ENCODE results near the gene DGCR2.

DNA sequence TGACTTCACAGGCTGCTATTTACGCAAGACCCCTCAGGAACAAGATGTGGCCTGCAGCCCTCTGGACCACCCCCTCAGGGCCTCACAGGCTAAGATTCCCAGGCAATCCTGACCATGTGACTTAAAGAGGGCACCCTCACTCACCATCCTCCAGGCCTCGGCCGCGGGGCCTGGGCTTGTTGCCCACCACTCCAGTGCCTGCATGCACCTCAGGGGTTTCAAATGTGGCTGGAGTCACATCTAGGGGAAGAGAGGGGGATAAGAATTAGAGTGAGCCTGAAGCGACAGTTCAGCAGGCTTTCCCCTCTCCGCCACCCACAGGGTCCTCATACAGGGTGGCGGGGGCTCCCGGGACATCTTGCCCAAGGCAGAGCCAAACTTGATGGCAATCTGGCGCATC, 20.2 kb upstream of the DGCR2 start:
- TF ChIP-seq SMC3 (conservative IDR thresholded peaks at IDR 0.05; ENCODE audit: poor library complexity) = no peak
- TF ChIP-seq EP300 (conservative IDR thresholded peaks at IDR 0.05; ENCODE audit: poor library complexity, severe bottlenecking) = no peak
- TF ChIP-seq, protein P1, sequence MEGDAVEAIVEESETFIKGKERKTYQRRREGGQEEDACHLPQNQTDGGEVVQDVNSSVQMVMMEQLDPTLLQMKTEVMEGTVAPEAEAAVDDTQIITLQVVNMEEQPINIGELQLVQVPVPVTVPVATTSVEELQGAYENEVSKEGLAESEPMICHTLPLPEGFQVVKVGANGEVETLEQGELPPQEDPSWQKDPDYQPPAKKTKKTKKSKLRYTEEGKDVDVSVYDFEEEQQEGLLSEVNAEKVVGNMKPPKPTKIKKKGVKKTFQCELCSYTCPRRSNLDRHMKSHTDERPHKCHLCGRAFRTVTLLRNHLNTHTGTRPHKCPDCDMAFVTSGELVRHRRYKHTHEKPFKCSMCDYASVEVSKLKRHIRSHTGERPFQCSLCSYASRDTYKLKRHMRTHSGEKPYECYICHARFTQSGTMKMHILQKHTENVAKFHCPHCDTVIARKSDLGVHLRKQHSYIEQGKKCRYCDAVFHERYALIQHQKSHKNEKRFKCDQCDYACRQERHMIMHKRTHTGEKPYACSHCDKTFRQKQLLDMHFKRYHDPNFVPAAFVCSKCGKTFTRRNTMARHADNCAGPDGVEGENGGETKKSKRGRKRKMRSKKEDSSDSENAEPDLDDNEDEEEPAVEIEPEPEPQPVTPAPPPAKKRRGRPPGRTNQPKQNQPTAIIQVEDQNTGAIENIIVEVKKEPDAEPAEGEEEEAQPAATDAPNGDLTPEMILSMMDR (IDR thresholded peaks at IDR 0.05; ENCODE audit: poor library complexity, severe bottlenecking) = no peak
- TF ChIP-seq EZH2 (IDR thresholded peaks at IDR 0.05; ENCODE audit: borderline replicate concordance, insufficient read depth, low read length, poor library complexity, severe bottlenecking) = no peak
- no peak for TF ChIP-seq MXI1 (conservative IDR thresholded peaks at IDR 0.05; ENCODE audit: poor library complexity, severe bottlenecking)
